Midbrain (tissue), 1 donor: Measurements from ENCODE around the gene CBLN1.

ENCODE experiments used
- DNase-seq: peaks from one replicate; lab custom pipeline; 2025; lab: John Stamatoyannopoulos, UW

Gene CBLN1

DNA sequence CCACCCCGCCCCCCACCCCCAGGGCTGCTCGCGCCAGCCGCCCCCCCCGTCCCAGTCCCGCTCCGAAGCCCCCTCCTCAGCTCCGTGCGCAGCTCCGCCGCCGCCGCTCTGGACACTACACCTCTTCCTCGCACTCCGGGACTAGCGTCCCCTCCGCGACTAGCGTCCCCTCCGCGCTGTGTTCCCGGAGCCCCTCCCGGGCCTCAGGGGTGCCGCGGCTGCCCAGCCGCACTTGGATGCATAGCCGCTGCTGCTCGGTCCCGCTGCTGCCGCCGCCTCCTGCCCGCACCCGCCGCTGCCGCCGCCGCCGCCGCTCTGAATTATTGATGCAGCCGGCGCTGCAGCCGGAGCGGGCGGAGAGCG, at the start of gene CBLN1:
Gene CBLN1 (minus strand): TSS at position 359 of the 363 bp plus-strand sequence. CDS start 373 bp downstream, outside the sequence.
- DNase-seq = no peak

DNA sequence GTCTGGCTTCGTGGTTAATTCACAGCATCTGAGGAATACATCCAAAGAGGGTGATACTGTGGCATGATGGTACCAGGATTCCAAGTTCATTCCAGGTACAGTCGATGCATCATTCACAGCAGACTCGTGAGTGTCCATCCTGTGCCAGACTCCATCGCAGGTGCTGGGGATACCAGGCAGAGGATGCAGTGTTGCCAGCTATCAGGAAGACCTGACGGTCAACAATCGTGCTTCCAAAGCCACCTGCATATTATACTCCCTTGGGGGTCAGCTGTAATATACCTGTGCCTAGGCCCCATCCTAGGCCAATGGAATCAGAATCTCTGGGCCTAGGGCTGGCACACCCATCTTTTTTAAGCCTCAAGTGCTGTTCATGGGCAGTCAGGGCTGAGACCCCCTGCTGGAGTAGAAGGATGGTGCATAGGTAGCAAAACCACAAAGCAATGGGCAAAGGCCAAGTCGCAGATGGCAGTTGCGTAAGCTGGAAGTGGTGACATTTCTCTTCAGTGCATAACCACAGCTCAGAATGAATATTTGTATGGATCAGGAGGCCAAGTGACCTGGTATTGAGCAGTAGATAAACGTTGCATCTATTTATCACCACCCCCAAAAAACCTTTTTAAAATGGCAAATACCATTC, 49.0 kb upstream of the CBLN1 start:
- DNase-seq = no peak

DNA sequence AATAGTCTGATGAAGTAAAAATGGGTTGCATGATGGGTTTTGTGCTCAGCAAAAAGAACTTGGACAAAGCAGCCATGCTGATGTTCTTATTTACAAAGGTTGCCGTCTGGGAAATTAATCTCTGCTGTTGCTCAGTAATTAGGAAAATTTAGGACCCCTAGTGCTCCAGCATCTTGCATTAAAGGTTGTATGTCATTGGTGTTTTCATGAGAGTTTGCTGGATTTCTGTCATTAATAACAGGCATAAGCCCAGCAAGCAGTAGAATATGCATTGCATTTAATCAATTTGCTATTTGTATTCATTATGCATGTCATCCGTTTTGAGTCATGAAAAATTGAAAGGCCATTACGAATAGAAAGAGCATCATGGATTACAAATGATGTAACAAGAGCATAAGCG, 46.7 kb upstream of the CBLN1 start:
- DNase-seq = no peak

DNA sequence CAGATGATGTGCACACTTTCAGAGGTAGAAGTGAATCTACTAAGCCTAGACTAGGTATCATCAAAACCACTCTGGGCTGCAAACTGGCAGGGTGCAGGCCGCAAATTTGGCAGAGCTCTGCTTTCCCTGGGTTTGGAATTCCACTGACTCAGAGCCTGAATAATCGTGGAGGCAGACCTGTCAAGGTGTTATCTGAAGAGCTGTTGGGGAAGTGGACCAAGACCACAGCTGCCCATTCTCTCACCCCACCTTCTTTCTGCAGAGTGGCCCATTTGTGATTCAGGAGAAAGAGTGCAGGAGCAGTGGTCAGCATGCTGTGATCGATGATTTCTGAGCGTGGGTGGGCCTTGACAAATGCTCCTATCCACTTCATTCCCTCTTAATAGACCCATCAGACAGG, 45.8 kb upstream of the CBLN1 start:
- DNase-seq = no peak

DNA sequence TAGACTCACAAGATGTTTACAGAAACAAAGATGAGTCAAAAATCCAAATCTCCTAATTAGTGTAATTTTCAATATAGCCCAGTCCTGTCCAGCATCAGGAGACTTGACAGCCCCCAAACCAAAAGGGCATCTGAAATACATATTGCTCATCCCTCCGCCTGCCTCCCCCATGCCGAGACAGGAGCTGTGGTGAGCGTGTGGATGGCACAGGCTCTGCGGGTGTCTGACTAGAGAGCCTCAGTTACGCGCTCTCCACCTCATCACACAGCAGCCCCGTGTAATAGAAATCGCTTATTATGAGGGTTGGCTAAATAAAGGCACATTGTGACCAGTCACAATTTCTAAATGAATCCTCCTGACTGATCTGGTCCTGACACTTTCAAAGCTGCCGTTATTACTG, 43.1 kb upstream of the CBLN1 start:
- DNase-seq = no peak

DNA sequence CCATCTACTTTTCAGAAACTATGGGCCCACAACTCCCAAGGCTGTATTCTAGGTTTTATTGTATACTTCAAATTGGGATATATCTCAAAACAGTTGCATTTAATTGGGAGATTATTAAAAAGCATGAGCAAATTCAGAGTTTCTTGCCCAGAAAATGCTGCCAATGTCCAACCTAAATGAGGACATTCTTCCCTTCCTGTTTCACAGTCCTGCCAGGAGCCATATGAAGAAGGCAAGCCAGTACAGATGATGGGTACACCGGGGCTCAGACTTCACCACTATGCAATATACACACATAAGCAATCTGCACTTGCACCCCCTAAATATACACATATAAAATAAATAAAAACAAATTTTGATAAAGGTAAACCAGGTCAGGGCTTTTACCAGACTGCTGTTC, 34.0 kb upstream of the CBLN1 start:
- no peak for DNase-seq

DNA sequence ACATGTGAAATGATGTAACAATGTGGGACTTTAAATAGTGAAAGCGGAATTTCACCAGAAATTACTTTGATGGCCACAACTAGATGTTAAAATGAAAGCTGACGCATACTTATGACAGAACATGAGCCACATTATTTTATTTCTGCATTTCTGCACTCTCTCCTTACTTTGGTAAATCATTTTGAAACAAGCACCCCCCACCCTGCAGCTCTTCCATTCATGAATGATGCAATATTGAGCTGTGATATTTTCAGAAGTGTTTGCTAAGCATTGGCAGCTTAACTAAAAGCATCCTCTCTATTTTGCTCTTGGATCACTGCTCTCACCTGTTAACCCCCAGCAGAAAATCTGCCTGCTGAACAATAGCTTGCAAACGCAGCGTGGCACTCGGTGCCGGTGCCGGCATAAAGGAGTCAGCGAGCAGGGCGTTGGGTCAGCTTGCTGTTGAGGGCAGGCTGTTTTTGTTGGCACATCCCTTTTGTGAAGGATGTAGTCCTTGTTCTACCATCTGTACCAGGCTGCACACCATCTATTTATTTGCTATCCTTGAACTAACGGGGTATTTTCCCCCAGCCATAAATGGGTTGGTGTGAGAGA, 30.8 kb upstream of the CBLN1 start:
- no peak for DNase-seq

DNA sequence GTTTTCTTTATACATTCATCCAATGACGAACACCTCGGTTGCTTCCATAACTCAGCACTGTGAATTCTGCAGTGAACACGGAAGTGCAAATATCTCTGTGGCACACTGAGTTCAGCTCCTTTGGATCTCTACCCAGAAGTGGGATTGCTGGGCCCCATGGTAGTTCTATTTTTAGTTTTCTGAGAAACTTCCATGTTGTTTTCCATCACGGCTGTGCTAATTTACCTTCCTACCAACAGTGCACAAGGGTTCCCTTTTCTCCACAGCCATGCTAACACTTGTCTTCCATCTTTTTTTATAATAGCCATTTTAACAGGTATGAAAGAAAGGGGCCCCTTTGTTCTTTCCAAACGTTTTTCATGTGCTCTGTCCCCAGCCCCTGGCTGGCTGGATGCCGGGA, 30.2 kb upstream of the CBLN1 start:
- no peak for DNase-seq

DNA sequence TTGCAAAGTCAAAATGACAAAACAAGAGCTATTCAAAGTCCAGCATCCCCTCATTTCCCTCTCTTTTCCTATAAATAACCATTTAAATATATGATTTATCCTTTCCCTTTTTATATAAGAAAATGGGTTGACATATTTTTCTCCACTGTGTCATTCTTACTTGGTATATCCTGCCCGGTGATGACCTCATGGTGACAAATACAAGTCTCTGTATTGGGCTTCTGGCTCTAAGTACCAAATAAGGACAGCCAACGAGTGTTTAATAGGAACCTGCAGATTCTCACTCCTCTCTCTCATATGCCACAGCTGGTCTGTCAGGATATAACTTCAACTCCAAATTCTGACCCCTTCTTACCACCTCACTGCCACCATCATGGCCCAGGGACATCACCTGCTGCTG, 25.5 kb upstream of the CBLN1 start:
- DNase-seq = no peak

DNA sequence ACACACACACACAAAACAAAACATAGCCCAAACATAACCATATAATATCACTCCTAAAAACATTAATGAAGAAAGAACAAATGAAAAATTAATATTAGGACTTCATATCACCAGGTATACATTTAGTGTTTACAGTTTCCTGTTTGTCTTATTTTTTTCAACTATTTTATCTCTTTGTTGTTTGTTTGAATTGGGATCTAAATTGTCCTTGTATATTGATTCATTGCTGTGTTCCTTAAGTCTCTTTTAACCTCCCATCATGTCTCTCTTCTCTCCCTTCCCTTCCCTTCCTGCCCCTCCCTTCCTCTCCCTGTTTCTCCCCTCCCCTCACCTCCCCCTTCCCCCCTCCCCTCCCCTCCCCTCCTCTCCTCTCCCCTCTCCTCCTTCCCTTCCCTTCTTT, 23.8 kb upstream of the CBLN1 start:
- no peak for DNase-seq

DNA sequence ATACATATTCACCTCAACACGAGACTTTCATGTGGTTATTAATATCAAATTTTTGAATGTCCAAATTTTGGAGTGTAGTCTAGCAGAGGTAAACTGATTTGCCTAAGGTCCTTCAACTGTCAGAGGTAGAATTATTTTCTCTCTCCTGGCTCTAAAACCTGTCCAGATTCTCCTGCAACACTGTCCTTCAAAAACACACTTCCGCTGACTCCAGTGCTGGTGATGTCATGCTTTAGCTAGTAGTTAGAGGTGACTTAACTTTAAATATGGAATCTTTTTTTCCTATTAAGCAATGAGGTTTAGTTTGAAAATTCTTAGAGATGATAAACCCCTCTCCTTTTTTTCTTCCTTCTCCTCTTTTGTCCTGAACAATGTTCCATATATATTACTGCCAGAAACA, 10.8 kb upstream of the CBLN1 start:
- DNase-seq = no peak

DNA sequence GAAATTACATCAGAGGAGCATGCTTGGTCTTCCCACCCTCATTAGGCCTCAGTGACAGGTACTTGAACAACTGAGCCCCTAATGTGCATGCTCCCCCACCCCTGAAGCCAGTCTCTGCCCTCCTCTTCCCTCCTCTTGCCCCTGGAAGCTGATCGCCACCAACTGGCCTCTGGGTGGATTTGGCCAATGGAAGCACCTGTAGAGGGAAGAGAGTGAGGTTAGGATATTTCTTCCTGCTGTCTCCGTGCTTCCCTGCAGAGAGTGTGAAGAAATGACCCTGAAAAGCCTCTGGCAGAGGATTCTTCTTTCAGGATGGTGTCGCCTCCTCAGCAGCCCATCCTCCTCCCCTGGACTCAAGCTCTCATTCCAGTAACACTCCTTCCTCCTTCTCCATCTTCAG, 5.9 kb upstream of the CBLN1 start:
- no peak for DNase-seq

DNA sequence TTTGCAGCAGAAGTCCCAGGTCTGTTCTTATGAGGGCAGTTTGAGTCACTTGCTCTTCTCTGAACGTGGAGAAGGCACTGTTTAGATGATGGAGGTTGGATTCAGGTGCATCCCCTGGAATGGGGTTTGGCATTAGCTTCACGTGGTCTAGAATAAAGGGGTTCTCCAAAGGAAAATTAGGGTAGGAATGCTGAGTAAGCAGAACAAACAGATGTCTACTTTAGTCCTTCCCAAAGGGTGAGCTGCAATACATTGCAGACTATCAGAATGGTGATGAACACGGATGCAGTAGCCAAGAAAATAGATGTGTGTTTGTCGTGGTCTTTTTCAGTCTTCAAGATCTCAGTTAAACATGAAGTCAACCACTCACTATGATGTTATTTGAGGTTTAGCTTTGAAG, 3.3 kb upstream of the CBLN1 start:
- DNase-seq = no peak

DNA sequence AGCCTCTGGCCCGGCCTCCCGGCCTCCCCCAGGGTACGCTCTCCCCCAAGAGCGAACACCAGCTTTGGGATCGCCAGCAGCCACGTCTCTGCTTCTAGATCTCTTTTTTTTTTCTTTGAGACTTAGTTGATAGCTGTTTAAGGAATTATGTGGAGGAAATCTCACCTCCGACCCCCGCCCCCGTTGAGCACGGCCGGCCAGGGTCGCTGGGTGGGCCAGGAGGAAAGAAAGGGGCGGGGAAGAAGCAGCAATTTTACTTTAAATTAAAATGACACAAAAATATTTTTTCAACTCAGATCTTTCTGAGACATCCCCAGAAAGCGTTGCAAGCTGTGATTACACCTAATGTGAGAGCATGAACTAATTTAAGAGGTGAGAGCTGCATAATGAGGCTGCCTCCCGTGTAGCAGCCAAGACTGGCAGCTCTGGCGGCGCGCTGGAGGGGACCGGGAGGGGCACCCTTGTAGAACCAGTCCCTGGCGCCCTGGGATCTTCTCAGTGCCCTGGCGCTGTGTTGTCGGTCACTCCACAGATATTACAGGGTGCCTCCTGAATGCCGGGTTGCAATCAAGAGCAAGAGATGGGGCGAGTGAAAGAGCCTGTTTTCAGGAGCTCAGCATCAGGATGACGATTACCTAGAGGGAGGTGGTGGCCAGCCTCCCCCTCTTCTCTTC, 1.9 kb upstream of the CBLN1 start:
- no peak for DNase-seq

DNA sequence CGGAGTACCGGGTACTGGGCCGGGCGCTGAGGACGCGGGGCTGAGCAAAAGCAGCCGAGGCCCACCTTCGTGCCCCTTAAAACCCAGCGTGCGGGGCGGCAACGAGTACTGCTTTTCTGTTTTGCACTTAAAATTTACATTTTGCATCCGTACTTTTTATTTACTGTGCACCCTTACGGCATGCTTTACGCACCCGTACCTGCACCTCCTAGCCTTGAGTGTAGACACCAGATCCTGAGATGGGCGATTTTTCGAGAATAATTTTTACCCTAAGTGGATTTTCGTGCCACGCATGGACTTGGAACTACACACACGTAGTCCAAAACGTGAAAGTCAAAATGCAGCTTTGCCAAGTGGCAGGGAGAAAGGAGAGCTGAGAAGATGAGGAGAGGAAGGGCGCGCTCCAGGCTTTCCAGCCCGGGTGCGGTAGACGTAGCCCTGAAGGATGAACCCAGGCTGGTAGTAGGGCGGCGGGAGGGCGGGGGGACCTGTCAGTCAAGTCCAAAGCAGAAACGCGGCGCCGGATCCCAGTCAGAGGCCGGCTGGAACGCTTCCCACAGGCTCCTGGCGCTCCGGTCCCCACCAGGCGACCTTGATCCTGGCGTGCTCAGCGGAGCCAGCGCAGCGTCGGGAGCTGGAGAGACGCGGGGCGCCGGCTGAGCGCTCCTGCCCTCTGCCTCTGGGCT, 1.2 kb upstream of the CBLN1 start:
- DNase-seq = no peak

DNA sequence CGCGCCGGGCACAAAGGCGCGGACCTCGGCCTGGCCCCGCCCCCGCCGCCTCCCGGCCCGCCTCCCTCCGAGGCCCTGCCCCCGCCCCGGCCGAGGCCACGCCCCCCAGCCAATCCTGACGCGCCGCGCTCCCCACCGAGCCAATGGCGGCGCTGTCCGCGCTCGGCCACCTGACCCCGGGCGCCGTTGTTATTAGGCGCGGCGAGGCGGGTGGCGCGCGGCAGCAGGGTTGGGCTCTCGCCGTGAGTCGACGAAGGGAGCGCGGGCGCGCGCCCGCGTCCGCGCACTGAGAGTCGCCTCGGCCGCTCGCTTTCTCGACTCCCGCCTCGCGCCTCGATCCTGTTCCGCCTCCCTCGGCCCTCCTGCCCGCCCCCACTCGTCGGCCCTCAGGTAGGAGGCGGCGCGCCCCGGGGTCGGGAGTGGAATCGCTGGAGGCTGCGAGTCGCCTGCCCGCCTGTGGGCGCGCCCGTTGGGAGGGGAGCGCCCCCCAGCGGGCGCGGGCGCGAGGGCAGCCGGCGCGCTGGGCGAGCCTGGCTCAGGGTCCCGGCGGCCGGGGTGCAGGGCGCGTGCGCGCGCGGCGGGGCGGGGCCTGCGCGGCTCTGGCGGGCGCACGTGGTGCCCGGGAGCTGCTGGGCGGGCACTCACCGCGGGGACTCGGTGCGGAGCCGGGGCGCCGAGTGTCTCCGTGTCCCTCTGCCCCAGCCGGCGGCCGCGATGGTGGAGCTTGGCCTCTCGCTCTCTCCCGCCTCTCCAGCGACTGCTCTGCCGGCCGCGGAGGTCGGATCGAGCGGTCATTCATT, 405 bp upstream of the CBLN1 start:
- peak; percentile 92 for DNase-seq

DNA sequence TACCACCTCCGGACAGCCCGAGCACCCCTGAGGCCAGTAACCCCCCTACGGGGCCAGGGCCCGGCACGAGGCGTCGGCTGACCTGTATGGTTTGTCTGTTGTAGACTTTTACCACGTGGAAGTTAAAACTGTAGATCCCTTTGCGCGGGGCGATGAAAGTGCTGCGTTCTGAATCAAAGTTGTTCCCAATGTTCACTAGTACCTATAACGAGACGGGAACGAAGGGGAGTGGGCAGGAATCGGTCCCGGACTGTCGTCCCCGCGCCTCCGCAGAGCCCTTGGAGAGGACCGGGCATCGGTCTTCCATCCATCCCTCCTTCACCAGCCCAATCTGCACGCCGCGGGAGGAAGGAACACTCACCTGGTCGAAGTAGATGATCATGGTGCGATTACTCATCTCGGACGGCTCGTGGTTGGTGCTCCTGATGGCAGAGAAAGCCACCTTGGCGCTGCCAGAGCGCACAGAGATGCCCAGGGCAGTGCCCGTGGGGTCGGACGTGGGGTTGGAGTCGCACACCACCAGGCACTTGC, 732 bp downstream of the CBLN1 start:
- no peak for DNase-seq

DNA sequence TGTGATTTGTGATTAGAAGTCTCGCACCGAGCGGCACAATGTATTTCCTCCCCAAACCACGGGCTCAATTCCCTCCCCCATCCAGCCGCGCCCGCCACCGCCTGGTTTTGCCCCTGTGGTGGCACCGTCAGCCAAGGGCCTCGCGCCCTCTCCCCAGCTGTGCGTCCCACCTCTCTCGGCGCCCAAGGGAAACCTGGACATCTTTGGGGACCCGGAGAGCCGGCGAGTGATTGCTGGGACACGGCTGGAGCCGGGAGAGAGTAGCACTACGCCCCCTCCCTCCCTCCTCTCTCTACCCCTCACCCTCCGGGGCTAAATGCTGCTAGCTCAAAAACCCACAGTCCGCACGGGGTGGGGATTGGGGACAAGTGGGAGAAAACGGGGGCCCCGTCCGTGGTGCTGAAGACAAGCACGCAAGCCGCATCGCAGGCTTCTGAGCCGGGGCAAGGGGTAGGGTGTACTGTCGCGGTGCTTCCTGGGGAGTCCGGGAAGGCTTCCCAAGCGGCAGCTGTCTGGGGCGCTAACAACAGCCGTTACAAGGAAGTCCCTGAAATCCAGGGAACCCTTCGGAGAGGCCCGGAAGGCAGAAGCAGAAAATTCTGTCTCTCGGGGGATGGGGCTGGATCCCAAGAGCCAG, 1.4 kb downstream of the CBLN1 start:
- no peak for DNase-seq

DNA sequence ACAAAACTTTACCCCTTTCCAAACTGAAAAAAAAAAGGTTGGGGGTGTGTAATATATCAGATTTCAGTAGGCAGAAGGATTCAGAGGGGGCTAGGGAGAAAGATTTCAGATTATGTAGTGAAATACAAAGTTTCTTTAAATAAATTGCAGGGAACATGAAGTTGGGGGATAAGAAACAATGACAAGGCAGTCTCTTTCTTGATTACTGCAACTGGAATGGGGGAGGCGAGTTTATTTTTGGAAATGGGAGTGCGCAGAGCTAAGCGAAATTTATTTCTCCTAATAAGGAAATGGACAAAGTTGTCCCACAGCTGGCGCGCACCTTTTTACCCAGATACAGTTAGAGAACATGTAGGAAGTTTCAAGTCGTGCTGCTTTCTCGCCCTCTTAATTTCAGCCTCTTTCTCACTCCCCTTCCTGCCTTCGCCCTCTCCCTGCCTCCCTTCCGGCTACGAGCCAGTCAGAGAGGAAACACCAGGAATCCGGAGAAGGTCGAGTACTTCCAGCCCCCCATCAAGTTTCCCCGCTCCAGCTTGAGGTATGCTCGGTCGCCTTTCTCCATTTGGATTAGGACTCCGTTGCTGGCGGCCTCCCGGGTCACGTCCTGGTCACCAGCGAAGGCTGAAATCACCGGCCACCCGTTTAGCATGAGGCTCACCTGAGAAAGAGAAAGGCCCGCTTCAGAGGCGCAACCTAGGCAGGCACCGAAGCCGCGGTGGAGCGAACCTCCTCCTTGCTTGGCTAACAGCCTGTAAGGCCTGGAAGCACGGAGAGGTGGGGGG, 2.5 kb downstream of the CBLN1 start:
- no peak for DNase-seq

DNA sequence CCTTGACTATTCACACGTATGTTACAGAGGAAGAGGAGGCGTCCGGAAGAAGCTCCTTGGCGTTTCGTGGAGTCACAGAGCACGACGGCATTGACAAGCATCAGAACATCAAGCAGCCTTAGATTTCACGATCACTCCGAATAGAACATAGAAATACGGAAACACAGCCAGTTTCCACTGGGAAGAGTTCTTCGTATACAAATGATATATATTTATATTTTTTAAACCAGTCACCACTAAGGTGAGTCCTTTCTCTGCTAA, 3.1 kb downstream of the CBLN1 start:
- DNase-seq = no peak
